CD4-positive, alpha-beta T cell (primary cell): ENCODE data around the gene C2CD4D. TPM values are rescaled to one million over a fixed set of nuclear protein-coding genes. Genes with fewer than 3 reads are reported as not detected.

Experiments used
- ATAC-seq: fragments of 200-7000 bp; cut with Tn5 transposase; one replicate; pipeline ENCODE4 v1.10.0; 2022; ENCODE audit warnings: mild to moderate bottlenecking; ENCODE audit not compliant: poor library complexity
- CTCF ChIA-PET: fragments of 350-600 bp; sonication (Branson Sonifier 250); formaldehyde crosslinking; loops from one replicate; lab custom pipeline; 2021; ENCODE audit warnings: antibody characterized with exemption, inconsistent platforms; lab: Charles Lee
- POLR2A ChIA-PET: fragments of 350-600 bp; sonication (Branson Sonifier 250); formaldehyde crosslinking; loops from one replicate; lab custom pipeline; 2021; ENCODE audit warnings: antibody characterized with exemption, inconsistent platforms; lab: Charles Lee
- DNase-seq, 14 experiments: peaks; one replicate each; pipeline ENCODE4 v3.0.0-alpha.2; 2013 to 2020; ENCODE audit warnings: mixed read lengths in 2 of 14
- H3K27ac ChIP-seq, 2 donors: one replicate each; pipeline versions ENCODE4 v1.5.1 to v1.7.0; 2013; ENCODE audit warnings: low read length in 2 of 2, low read depth in 1 of 2, mild to moderate bottlenecking in 1 of 2
- H3K27me3 ChIP-seq, 2 experiments: 1 replicate in 1 of 2; 2 replicates in 1 of 2; pipeline versions ENCODE4 v1.6.1 to v1.7.0; 2013; ENCODE audit warnings: low read length in 2 of 2, control low read depth in 1 of 2, mild to moderate bottlenecking in 1 of 2, moderate library complexity in 1 of 2; ENCODE audit not compliant: insufficient read depth in 2 of 2, control insufficient read depth in 1 of 2
- H3K36me3 ChIP-seq: one replicate; pipeline ENCODE4 v1.6.1; 2013; ENCODE audit warnings: low read length, control low read depth; ENCODE audit not compliant: insufficient read depth
- H3K4me1 ChIP-seq: one replicate; pipeline ENCODE4 v1.6.1; 2013; ENCODE audit warnings: low read length, control low read depth; ENCODE audit not compliant: insufficient read depth
- H3K4me3 ChIP-seq: one replicate; pipeline ENCODE4 v1.5.1; 2013; ENCODE audit warnings: mild to moderate bottlenecking, low read length, moderate library complexity
- H3K9me3 ChIP-seq, 2 experiments: 1 replicate in 1 of 2; 2 replicates in 1 of 2; pipeline versions ENCODE4 v1.6.1 to v1.7.0; 2013; ENCODE audit warnings: low read length in 2 of 2, mild to moderate bottlenecking in 2 of 2, control low read depth in 1 of 2, moderate library complexity in 1 of 2; ENCODE audit not compliant: control insufficient read depth in 1 of 2, insufficient read depth in 1 of 2
- H3K27ac Mint-ChIP-seq: one replicate; pipeline ENCODE4 v1.8.0; 2020; ENCODE audit warnings: mixed read lengths
- H3K27me3 Mint-ChIP-seq: one replicate; pipeline ENCODE4 v1.8.0; 2021; ENCODE audit warnings: mixed read lengths
- H3K36me3 Mint-ChIP-seq: one replicate; pipeline ENCODE4 v1.8.0; 2021; ENCODE audit warnings: low read depth, mixed read lengths
- H3K4me1 Mint-ChIP-seq: one replicate; pipeline ENCODE4 v1.8.0; 2021; ENCODE audit warnings: low read depth, mixed read lengths
- H3K4me3 Mint-ChIP-seq: one replicate; pipeline ENCODE4 v1.8.0; 2020; ENCODE audit warnings: mild to moderate bottlenecking, mixed read lengths
- H3K9me3 Mint-ChIP-seq: one replicate; pipeline ENCODE4 v1.8.0; 2020; ENCODE audit warnings: mixed read lengths
- CTCF ChIP-seq: fragments of 200-600 bp; IDR thresholded peaks from one replicate; pipeline ENCODE4 v1.8.0; 2022; ENCODE audit warnings: antibody characterized with exemption, mild to moderate bottlenecking
- intact Hi-C, 2 experiments: fragments of 100-400 bp; cut with DNase I in 1 of 2; cut with micrococcal nuclease in 1 of 2; formaldehyde crosslinking; loops; one replicate each; pipeline versions ENCODE4 v1.15.1 to v1.9.0; 2023 to 2025; cut with DNase I, micrococcal nuclease
- total RNA-seq, 174 experiments: library from RNA in 2 of 174; stranded (reverse) in 2 of 174; gene quantifications; one replicate each; pipeline ENCODE4 v1.2.3 and lab custom pipeline; 2021 to 2026

Gene C2CD4D
- total RNA-seq, 2 experiments from 2014 or later = 0.75 to 0.88 TPM

GRCh38 chr1:151867321-151867720 is 27.7 kb upstream of the C2CD4D start:
- ChIA-PET CTCF (no interaction called here), POLR2A (no interaction called here)
- ATAC-seq (no peak), DNase-seq (no peak)
- no peak overlapping the region for H3K27ac Mint-ChIP-seq
- H3K27me3 ChIP-seq = no peaks in the 10 kb centered on the region
- no peaks in the 10 kb centered on the region for H3K9me3 Mint-ChIP-seq
- H3K27ac ChIP-seq = no peak overlapping the region
- TF ChIP-seq CTCF = no peak
- intact Hi-C loops = no loop called here
- no peaks in the 10 kb centered on the region for H3K27me3 Mint-ChIP-seq
- no peaks in the 10 kb centered on the region for H3K36me3 ChIP-seq
- H3K9me3 ChIP-seq = no peaks in the 10 kb centered on the region
- H3K4me3 Mint-ChIP-seq = no peak overlapping the region
- H3K4me3 ChIP-seq = no peak overlapping the region
- H3K36me3 Mint-ChIP-seq = no peaks in the 10 kb centered on the region
- peaks cover 5% of the 10 kb centered on the region for H3K4me1 Mint-ChIP-seq
- H3K4me1 ChIP-seq = no peaks in the 10 kb centered on the region

GRCh38 chr1:151864411-151864810 is 24.8 kb upstream of the C2CD4D start:
- H3K9me3 Mint-ChIP-seq = no peaks in the 10 kb centered on the region
- no peak for TF ChIP-seq CTCF
- H3K27me3 Mint-ChIP-seq = no peaks in the 10 kb centered on the region
- Histone ChIP-seq H3K27ac (no peak overlapping the region), H3K9me3 (no peaks in the 10 kb centered on the region), H3K36me3 (no peaks in the 10 kb centered on the region), H3K4me1 (no peaks in the 10 kb centered on the region), H3K4me3 (no peak overlapping the region), H3K27me3 (no peaks in the 10 kb centered on the region)
- intact Hi-C loops = no loop called here
- H3K27ac Mint-ChIP-seq = no peak overlapping the region
- no peaks in the 10 kb centered on the region for H3K36me3 Mint-ChIP-seq
- ATAC-seq (no peak), DNase-seq (no peak)
- ChIA-PET POLR2A (no interaction called here), CTCF (no interaction called here)
- H3K4me1 Mint-ChIP-seq = peaks cover 5% of the 10 kb centered on the region
- H3K4me3 Mint-ChIP-seq = no peak overlapping the region

GRCh38 chr1:151862604-151863003 is 23.0 kb upstream of the C2CD4D start:
- no peaks in the 10 kb centered on the region for H3K36me3 ChIP-seq
- no peak for DNase-seq
- Mint-ChIP-seq H3K36me3 (no peaks in the 10 kb centered on the region), H3K4me3 (no peak overlapping the region), H3K27ac (no peak overlapping the region), H3K4me1 (no peaks in the 10 kb centered on the region), H3K9me3 (no peaks in the 10 kb centered on the region), H3K27me3 (no peaks in the 10 kb centered on the region)
- no peaks in the 10 kb centered on the region for H3K27me3 ChIP-seq
- intact Hi-C loops = no loop called here
- no peaks in the 10 kb centered on the region for H3K9me3 ChIP-seq
- no peak overlapping the region for H3K4me3 ChIP-seq
- POLR2A ChIA-PET = no interaction called here
- ATAC-seq = no peak
- H3K4me1 ChIP-seq = no peaks in the 10 kb centered on the region
- TF ChIP-seq CTCF = no peak
- no peak overlapping the region for H3K27ac ChIP-seq
- CTCF ChIA-PET = no interaction called here
